SK-N-SH (cell line): ENCODE results near the gene HS3ST3A1. TPM values are rescaled to one million over a fixed set of nuclear protein-coding genes. Genes with fewer than 3 reads are reported as not detected.

Experiments used
- CTCF ChIA-PET: fragments of 300-600, 350-600 bp; formaldehyde crosslinking; extraction: SDS; loops from one replicate; lab custom pipeline; 2021; lab: Yijun Ruan, JAX
- POLR2A ChIA-PET: fragments of 350-600 bp; sonication (Branson Sonifier 250); formaldehyde crosslinking; extraction: SDS; loops from one replicate; lab custom pipeline; 2020; ENCODE audit warnings: antibody characterized with exemption, inconsistent platforms; lab: Yijun Ruan, JAX
- DNase-seq: peaks from one replicate; pipeline ENCODE4 v3.0.0; 2012
- H2AFZ ChIP-seq: fragments of 200-600 bp; sonication (generic); 2 replicates; pipeline ENCODE4 v1.8.1; 2016; ENCODE audit warnings: antibody characterized with exemption, mild to moderate bottlenecking, low read depth
- H3F3A ChIP-seq: fragments of 200-600 bp; sonication (generic); replicated peaks from 2 replicates; pipeline ENCODE3; 2016; ENCODE audit warnings: antibody characterized with exemption, mild to moderate bottlenecking; ENCODE audit not compliant: insufficient read depth
- H3K27ac ChIP-seq, 2 experiments: fragments of 200-500 bp in 1 of 2; fragments of 200-600 bp in 1 of 2; sonication (Bioruptor generic) in 1 of 2; sonication (generic), shearing (Covaris generic) in 1 of 2; 2 replicates each; pipeline versions ENCODE4 v1.5.1 to v1.6.1; 2014 to 2016; ENCODE audit warnings: low read depth in 2 of 2, inconsistent platforms in 1 of 2, low read length in 1 of 2, mild to moderate bottlenecking in 1 of 2, mixed read lengths in 1 of 2
- H3K27me3 ChIP-seq: fragments of 200-600 bp; sonication (generic), shearing (Covaris generic); 2 replicates; pipeline ENCODE4 v1.6.1; 2016; ENCODE audit warnings: mixed run types; ENCODE audit not compliant: insufficient read depth
- H3K36me3 ChIP-seq, 2 experiments: fragments of 200-500 bp in 1 of 2; fragments of 200-600 bp in 1 of 2; sonication (Bioruptor generic) in 1 of 2; sonication (generic) in 1 of 2; replicated peaks in 1 of 2; 2 replicates each; pipeline versions ENCODE3 to v1.5.1; 2014 to 2016; ENCODE audit warnings: low read length in 1 of 2, mild to moderate bottlenecking in 1 of 2; ENCODE audit not compliant: insufficient read depth in 2 of 2, control insufficient read depth in 1 of 2
- H3K4me1 ChIP-seq, 2 experiments: fragments of 200-500 bp in 1 of 2; fragments of 200-600 bp in 1 of 2; sonication (Bioruptor generic) in 1 of 2; sonication (generic), shearing (Covaris generic) in 1 of 2; 2 replicates each; pipeline versions ENCODE4 v1.5.1 to v1.6.1; 2014 to 2016; ENCODE audit warnings: low read depth in 1 of 2, low read length in 1 of 2, mixed run types in 1 of 2; ENCODE audit not compliant: insufficient read depth in 2 of 2, control insufficient read depth in 1 of 2
- H3K4me2 ChIP-seq: fragments of 200-600 bp; sonication (generic), shearing (Covaris generic); 2 replicates; pipeline ENCODE4 v1.6.1; 2017; ENCODE audit warnings: mixed run types
- H3K4me3 ChIP-seq, 2 experiments: fragments of 200-500 bp in 1 of 2; fragments of 200-600 bp in 1 of 2; sonication (Bioruptor generic) in 1 of 2; sonication (generic), shearing (Covaris generic) in 1 of 2; 2 replicates each; pipeline versions ENCODE4 v1.5.1 to v1.8.1; 2014 to 2016; ENCODE audit warnings: low read depth in 2 of 2, inconsistent platforms in 1 of 2, low read length in 1 of 2, mild to moderate bottlenecking in 1 of 2, mixed read lengths in 1 of 2, moderate library complexity in 1 of 2
- H3K79me2 ChIP-seq: fragments of 200-600 bp; sonication (generic); 2 replicates; pipeline ENCODE4 v1.8.1; 2017; ENCODE audit warnings: mild to moderate bottlenecking; ENCODE audit not compliant: insufficient read depth
- H3K9ac ChIP-seq: fragments of 200-600 bp; sonication (generic); 2 replicates; pipeline ENCODE4 v1.6.1; 2017; ENCODE audit warnings: mixed run types
- H3K9me2 ChIP-seq: fragments of 200-600 bp; sonication (generic); 2 replicates; pipeline ENCODE4 v1.6.1; 2017; ENCODE audit warnings: mixed run types
- H3K9me3 ChIP-seq: fragments of 200-600 bp; sonication (generic); 2 replicates; pipeline ENCODE4 v1.6.1; 2017; ENCODE audit warnings: mixed run types, mild to moderate bottlenecking, moderate library complexity
- H4K20me1 ChIP-seq: fragments of 200-600 bp; sonication (generic); 2 replicates; pipeline ENCODE4 v1.6.1; 2017; ENCODE audit warnings: mild to moderate bottlenecking, mixed run types; ENCODE audit not compliant: insufficient read depth
- CTCF ChIP-seq: fragments of 200-600 bp; sonication (generic); IDR thresholded peaks from 2 replicates; pipeline ENCODE4 v1.6.1; 2017; ENCODE audit warnings: antibody characterized with exemption, mild to moderate bottlenecking, moderate library complexity
- EP300 ChIP-seq, 2 experiments: IDR thresholded peaks; 2 replicates each; pipeline versions ENCODE4 v1.4.0 to v1.6.1; 2012; ENCODE audit warnings: borderline replicate concordance in 1 of 2, low read depth in 1 of 2, low read length in 1 of 2
- EZH2phosphoT487 ChIP-seq: fragments of 200-600 bp; sonication (generic); IDR thresholded peaks from 2 replicates; pipeline ENCODE4 v1.6.1; 2017; ENCODE audit warnings: low read depth, mixed run types, mild to moderate bottlenecking, antibody characterized with exemption, moderate library complexity, borderline replicate concordance
- FOSL2 ChIP-seq: IDR thresholded peaks from 2 replicates; pipeline ENCODE4 v1.4.0; 2012; ENCODE audit warnings: low read depth, mild to moderate bottlenecking, moderate library complexity, borderline replicate concordance
- NRF1 ChIP-seq: IDR thresholded peaks from 2 replicates; pipeline ENCODE4 v1.6.1; 2012; ENCODE audit warnings: low read depth, mild to moderate bottlenecking, low read length
- REST ChIP-seq: IDR thresholded peaks from 2 replicates; pipeline ENCODE4 v1.6.1; 2012; ENCODE audit warnings: mild to moderate bottlenecking, low read depth, low read length, moderate library complexity
- SIN3A ChIP-seq: IDR thresholded peaks from 2 replicates; pipeline ENCODE4 v1.6.1; 2012; ENCODE audit warnings: low read depth, mild to moderate bottlenecking, low read length, moderate library complexity, borderline replicate concordance
- USF1 ChIP-seq: IDR thresholded peaks from 2 replicates; pipeline ENCODE4 v1.4.0; 2012; ENCODE audit warnings: low read depth, borderline replicate concordance
- USF2 ChIP-seq: fragments of 150-350 bp; IDR thresholded peaks from 2 replicates; pipeline ENCODE4 v1.6.1; 2017; ENCODE audit warnings: antibody characterized with exemption, low read length, low read depth, borderline replicate concordance
- whole genome bisulfite sequencing: methylation state at CpG from one replicate; pipeline ENCODE4 v1.1.6; 2017; ENCODE audit warnings: low lambda C conversion rate; 5-methylcytosine and 5-hydroxymethylcytosine counted together
- polyA plus RNA-seq, 3 experiments: library from polyadenylated mRNA; depleted of rRNA; stranded (reverse); fragments of >200 nt; gene quantifications; 2 replicates each; pipeline ENCODE4 v1.2.3, GENCODE V29; 2012

HS3ST3A1 gene
- polyA plus RNA-seq, 1 of the 3 experiments (the other 2 are of a cell fraction), result 22.6 TPM

- ChIA-PET POLR2A (no interaction called here), CTCF (interaction anchor here (1.0 to 1.8 kb wide), 7 partner anchors 9 to 245 kb away, joined by 3 to 8 read pairs (median 4); no protein-coding TSS in a partner anchor)
- 85% methylated on average over 10 of the region's 10 CpGs for WGBS
Observed at GRCh38 chr17:13593021-13593751, 8.5 kb downstream of the HS3ST3A1 start.

More at GRCh38 chr17:13593021-13593751, 8.5 kb downstream of the HS3ST3A1 start:
- H2AFZ ChIP-seq, result no peak overlapping the region
- H3K4me1 ChIP-seq, result peaks cover 4 to 16% of the 10 kb centered on the region in 2 experiments; a peak in 3 of 4 replicates
- H4K20me1 ChIP-seq, result no peaks in the 10 kb centered on the region
- peaks cover 0 to 9% of the 10 kb centered on the region in 2 experiments for H3K36me3 ChIP-seq
- no peaks in the 10 kb centered on the region for H3K9me3 ChIP-seq
- H3K9ac ChIP-seq, result no peak overlapping the region
- peaks cover 45% of the 10 kb centered on the region for H3F3A ChIP-seq
- peaks cover 100% of the 10 kb centered on the region for H3K79me2 ChIP-seq
- H3K9me2 ChIP-seq, result no peaks in the 10 kb centered on the region
- DNase-seq, result no peak
- no peak for TF ChIP-seq EZH2phosphoT487
- TF ChIP-seq REST, result no peak
- no peak for TF ChIP-seq EP300 (IDR thresholded peaks at IDR 0.05; ENCODE audit: borderline replicate concordance in 1 of 2, low read depth in 1 of 2, low read length in 1 of 2)
- no peak for TF ChIP-seq USF1
- TF ChIP-seq FOSL2, result no peak
- no peak for TF ChIP-seq USF2
- TF ChIP-seq SIN3A, result no peak
- no peak for TF ChIP-seq NRF1
- TF ChIP-seq CTCF, result no peak
- H3K4me2 ChIP-seq, result peak overlapping the region; percentile 14; the same call in 1 of the 2 replicates
- H3K4me3 ChIP-seq, result no peak overlapping the region
- H3K27me3 ChIP-seq, result no peaks in the 10 kb centered on the region
- H3K27ac ChIP-seq, result 0 out of 4 replicates have a peak overlapping the region, but pooled peaks of 1 of the 2 experiments have one; percentile 58
